Hindlimb muscle (tissue), 1 donor: Measurements from ENCODE around the gene POGK. TPM values are rescaled to one million over a fixed set of nuclear protein-coding genes. Genes with fewer than 3 reads are reported as not detected.
"Not testable (repeated sequence)": the region's sequence is repeated elsewhere in the genome, so short reads cannot be mapped to it uniquely, and the experiment has no call there.

Source experiments
- DNase-seq: peaks from one replicate; pipeline ENCODE4 v3.0.0-alpha.2; 2013
- polyA plus RNA-seq: library from polyadenylated mRNA; unstranded; fragments of 120-200 nt; gene quantifications from one replicate; pipeline ENCODE4 v1.2.1, GENCODE V29; 2013; ENCODE audit not compliant: insufficient read length

Gene POGK, protein sequence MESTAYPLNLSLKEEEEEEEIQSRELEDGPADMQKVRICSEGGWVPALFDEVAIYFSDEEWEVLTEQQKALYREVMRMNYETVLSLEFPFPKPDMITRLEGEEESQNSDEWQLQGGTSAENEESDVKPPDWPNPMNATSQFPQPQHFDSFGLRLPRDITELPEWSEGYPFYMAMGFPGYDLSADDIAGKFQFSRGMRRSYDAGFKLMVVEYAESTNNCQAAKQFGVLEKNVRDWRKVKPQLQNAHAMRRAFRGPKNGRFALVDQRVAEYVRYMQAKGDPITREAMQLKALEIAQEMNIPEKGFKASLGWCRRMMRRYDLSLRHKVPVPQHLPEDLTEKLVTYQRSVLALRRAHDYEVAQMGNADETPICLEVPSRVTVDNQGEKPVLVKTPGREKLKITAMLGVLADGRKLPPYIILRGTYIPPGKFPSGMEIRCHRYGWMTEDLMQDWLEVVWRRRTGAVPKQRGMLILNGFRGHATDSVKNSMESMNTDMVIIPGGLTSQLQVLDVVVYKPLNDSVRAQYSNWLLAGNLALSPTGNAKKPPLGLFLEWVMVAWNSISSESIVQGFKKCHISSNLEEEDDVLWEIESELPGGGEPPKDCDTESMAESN
- polyA plus RNA-seq, result 12.3 TPM

GRCh38 chr1:166838766-166839599 is at the start of gene POGK:
POGK (plus strand) TSS chr1:166839475; CDS start chr1:166840957, 1,482 bp downstream.
- peak; percentile 93 for DNase-seq

DNA sequence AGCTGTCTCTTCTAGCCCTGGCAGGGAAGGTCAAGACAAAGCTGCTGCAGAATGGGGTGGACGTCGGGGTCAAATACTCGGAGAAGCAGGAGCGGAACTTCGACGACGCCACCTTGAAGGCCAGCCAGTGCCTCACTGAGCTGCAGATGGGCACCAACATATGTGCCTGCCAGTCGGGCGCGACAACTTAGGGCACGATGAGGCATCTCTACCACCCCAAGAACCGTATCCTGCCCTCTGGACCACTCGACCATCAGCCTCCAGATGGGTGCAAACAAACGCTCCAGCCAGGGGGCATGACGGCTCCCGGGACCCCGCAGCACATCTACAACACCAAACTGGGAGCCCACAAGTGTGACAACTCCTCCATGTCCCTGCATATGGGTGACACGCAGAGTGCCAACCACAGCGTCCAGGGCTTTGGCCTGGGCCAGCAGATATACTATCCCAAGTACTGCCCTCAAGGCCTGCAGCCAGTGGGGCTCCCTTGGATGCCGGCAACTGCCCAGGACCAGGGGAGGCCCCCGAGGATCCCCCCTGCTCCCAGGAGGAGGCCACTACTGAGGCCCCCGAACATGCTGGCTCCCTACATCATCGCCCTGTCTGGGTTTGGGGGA is 42.5 kb upstream of the POGK start:
- DNase-seq, result no peak

DNA sequence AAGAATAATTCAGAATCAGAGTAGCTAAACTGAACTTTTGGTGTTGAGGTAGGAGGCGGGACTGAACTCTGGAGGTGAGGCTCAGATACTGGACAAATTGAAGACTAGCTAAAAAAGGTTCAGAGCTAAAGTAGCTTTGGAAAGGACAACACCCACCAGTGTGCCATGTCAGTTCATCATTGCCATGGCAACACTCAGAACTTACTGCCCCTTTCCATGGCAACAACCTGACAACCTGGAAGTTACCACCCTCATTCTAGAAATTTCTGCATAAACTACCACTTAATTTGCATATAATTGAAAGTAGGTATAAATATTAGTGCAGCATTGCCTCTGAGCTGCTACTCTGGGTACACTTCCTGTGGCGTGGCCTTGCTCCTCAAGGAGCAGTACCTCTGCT is 30.3 kb upstream of the POGK start:
- no peak for DNase-seq

DNA sequence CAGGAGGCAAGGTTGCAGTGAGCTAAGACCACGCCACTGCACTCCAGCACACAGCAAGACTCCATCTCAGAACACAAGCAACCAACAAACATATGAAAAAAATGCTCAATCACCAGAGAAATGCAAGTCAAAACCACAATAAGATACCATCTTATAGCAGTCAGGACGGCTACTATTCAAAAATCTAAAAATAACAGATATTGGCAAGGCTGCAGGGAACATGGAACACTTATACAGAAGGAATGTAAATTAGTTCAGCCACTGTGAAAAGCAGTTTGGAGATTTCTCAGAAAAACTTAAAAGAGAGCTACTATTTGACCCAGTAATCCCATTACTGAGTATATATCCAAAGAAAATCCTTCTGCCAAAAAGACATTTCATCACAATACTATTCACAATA is 27.6 kb upstream of the POGK start:
- DNase-seq, result no peak

DNA sequence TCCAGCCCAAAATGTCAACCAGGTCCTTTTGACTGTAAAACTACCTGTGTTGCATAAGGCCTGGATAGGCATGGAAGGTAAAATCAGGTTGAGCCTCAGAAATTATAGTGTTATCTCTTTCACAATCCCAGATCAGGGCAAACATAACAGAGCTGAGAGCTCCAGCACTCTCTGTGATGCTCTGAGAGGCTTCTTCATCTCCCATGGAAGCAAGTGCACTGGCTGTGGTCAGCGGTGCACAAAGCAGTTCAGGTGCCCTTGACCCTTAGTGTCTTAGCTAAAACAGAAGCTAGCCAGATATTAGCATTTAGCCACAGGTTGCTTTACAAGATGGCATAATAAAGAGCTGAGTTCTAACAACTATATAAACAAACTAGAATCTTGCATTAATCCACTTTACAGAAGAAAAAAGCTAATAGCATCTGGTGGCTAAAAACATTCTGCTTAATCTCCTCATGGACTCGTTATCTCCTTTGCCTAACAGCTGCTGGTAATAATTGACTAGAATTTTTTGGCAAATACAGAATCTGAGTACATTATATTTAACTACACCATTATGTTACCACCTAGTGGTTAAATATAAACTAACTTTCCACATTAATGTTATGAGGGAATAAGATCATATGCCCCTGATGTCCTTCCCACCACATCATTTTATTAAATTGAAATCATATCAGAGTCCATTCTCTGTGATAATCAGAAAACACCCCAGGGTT is 25.6 kb upstream of the POGK start:
- no peak for DNase-seq

- no peak for DNase-seq
Observed at GRCh38 chr1:166814611-166815010, 24.7 kb upstream of the POGK start.

GRCh38 chr1:166819974-166820373 is 19.3 kb upstream of the POGK start:
- DNase-seq, result no peak

- DNase-seq, result no peak
Observed at GRCh38 chr1:166822385-166822784, 16.9 kb upstream of the POGK start.

- no peak for DNase-seq
Observed at GRCh38 chr1:166827426-166827825, 11.8 kb upstream of the POGK start.

- not testable (repeated sequence) for DNase-seq
Observed at GRCh38 chr1:166829762-166830161, 9.5 kb upstream of the POGK start.

DNA sequence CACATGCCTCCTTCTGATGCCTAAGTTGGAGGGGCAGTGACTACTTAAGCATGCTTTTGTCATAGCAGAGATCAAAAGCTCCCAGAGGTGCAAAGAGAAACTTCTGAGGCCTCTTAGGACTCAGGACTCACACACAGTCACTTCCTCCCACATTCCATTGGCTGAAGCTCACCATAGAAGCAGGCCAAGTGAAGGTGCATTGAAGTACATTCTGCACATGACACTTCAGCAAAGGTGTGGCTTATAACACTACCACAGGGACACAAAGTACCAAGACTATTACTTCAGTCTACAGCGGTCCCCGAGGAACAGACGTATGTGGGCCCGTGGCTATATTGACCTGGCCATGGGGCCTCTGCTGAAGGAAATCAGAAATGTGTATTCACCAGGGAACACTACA is 2.5 kb upstream of the POGK start:
- no peak for DNase-seq

GRCh38 chr1:166839600-166840308 is 479 bp downstream of the POGK start:
- DNase-seq, result peak; percentile 36

- DNase-seq, result no peak
Observed at GRCh38 chr1:166840309-166841274, 1.3 kb downstream of the POGK start.

- DNase-seq, result no peak
Observed at GRCh38 chr1:166843322-166843721, 4.0 kb downstream of the POGK start.

GRCh38 chr1:166843769-166844596 is 4.7 kb downstream of the POGK start:
- peak; percentile 13 for DNase-seq

- DNase-seq, result no peak
Observed at GRCh38 chr1:166844791-166845190, 5.5 kb downstream of the POGK start.

DNA sequence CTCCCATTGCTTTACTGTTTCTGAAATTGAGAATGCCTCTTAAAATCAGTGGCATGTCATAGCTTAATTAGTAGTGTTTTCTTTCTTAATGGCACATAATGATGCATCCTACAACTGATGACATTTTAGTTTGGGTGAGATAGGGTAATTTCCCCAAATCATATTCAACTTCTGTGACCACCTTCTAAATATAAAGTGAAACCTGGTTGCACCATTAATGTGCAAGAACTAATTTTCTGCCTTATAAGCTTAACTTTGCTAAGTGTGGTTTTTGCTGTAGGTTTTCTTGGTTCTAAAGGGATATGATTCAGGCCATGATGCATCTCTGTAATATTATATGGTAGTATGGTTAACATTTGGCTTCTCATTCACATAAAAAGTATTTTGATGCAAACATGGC is 8.9 kb downstream of the POGK start:
- no peak for DNase-seq

DNA sequence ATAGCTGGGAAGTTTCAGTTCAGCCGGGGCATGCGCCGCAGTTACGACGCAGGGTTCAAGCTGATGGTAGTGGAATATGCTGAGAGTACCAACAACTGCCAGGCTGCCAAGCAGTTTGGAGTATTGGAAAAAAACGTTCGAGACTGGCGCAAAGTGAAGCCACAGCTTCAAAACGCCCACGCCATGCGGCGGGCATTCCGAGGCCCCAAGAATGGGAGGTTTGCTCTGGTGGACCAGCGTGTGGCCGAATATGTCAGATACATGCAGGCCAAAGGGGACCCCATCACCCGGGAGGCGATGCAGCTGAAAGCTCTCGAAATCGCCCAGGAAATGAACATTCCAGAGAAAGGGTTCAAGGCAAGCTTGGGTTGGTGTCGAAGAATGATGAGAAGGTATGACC is 9.9 kb downstream of the POGK start:
- no peak for DNase-seq

DNA sequence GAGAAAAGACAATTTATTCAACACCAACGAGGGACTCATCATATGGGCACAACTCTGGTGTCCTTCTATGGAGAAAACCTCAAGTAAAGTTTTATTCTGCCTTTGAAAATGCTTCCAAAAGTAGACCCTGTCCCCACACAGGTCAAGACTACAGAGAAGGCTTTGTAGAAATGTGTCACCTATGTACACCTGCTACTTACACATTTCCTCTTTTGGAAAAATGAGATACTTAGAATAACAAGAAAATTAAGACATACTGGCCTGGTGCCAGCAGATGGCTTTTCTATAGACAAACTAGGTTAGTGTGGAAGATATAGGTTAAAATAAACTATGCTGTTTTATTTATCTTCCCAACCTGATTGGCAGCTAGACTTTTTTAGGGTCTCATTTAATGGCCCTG is 13.6 kb downstream of the POGK start:
- no peak for DNase-seq
